Endothelial cell of umbilical vein (primary cell): ENCODE data around the gene TPO. TPM values are rescaled to one million over a fixed set of nuclear protein-coding genes. Genes with fewer than 3 reads are reported as not detected.

Experiments
- BruUV-seq: library from RNA; stranded (reverse); fragments of 400-500 nt; replicated peaks from 2 replicates; lab custom pipeline; 2021; lab: Mats Ljungman, UMichigan
- CTCF ChIA-PET: fragments of 300-600, 350-600 bp; sonication (Branson Sonifier 250); formaldehyde crosslinking; loops from one replicate; lab custom pipeline; 2021; ENCODE audit warnings: antibody characterized with exemption, inconsistent platforms; lab: Charles Lee
- POLR2A ChIA-PET: fragments of 300-600, 350-600 bp; sonication (Branson Sonifier 250); formaldehyde crosslinking; loops from one replicate; lab custom pipeline; 2021; ENCODE audit warnings: antibody characterized with exemption, inconsistent platforms; lab: Charles Lee
- DNase-seq: peaks from one replicate; pipeline ENCODE4 v3.0.0-alpha.2; 2011; ENCODE audit warnings: low read depth, low spot score
- FAIRE-seq: peaks from 2 replicates; lab custom pipeline; 2011; peaks lifted over from hg19 to GRCh38; lab: Jason Lieb, UNC
- H2AFZ ChIP-seq: 2 replicates; pipeline ENCODE4 v1.6.0; 2012; ENCODE audit warnings: low read depth, low read length, control low read depth, inconsistent platforms
- H3K27ac ChIP-seq: 2 replicates; pipeline ENCODE4 v1.5.1; 2011; ENCODE audit warnings: low read depth, mild to moderate bottlenecking, control low read depth, low read length, moderate library complexity; ENCODE audit not compliant: insufficient read depth
- H3K27me3 ChIP-seq, 2 experiments: 2 replicates each; pipeline versions ENCODE4 v1.6.0 to v1.6.1; 2011; ENCODE audit warnings: low read length in 2 of 2, mixed read lengths in 1 of 2; ENCODE audit not compliant: control insufficient read depth in 2 of 2, insufficient read depth in 2 of 2
- H3K36me3 ChIP-seq, 2 experiments: 2 replicates in 1 of 2; 3 replicates in 1 of 2; pipeline ENCODE4 v1.5.1; 2011; ENCODE audit warnings: low read length in 2 of 2, mild to moderate bottlenecking in 1 of 2, moderate library complexity in 1 of 2; ENCODE audit not compliant: control insufficient read depth in 2 of 2, insufficient read depth in 2 of 2; ENCODE audit errors: extremely low read depth in 1 of 2
- H3K4me1 ChIP-seq: 3 replicates; pipeline ENCODE4 v1.5.1; 2011; ENCODE audit warnings: mild to moderate bottlenecking, low read length; ENCODE audit not compliant: control insufficient read depth, insufficient read depth; ENCODE audit errors: extremely low read depth
- H3K4me2 ChIP-seq: 2 replicates; pipeline ENCODE4 v1.6.1; 2011; ENCODE audit warnings: low read length, control low read depth, mixed read lengths; ENCODE audit not compliant: insufficient read depth
- H3K4me3 ChIP-seq, 3 experiments: fragments of 200-600 bp in 1 of 3; sonication (generic), shearing (Covaris generic) in 1 of 3; replicated peaks in 1 of 3; 2 replicates each; pipeline ENCODE4 v1.5.1; 2011 to 2016; ENCODE audit warnings: control low read depth in 3 of 3, low read length in 3 of 3, mild to moderate bottlenecking in 2 of 3, inconsistent platforms in 1 of 3, low read depth in 1 of 3, moderate library complexity in 1 of 3; ENCODE audit not compliant: insufficient read depth in 1 of 3
- H3K79me2 ChIP-seq: 2 replicates; pipeline ENCODE4 v1.6.0; 2012; ENCODE audit warnings: low read length, inconsistent platforms; ENCODE audit not compliant: control insufficient read depth, insufficient read depth
- H3K9ac ChIP-seq: replicated peaks from 2 replicates; pipeline ENCODE3; 2011; ENCODE audit warnings: low read length, control low read depth; ENCODE audit not compliant: insufficient read depth; ENCODE audit errors: extremely low read depth
- H3K9me1 ChIP-seq: replicated peaks from 3 replicates; pipeline ENCODE4 v1.6.0; 2011; ENCODE audit warnings: mild to moderate bottlenecking, low read length; ENCODE audit not compliant: control insufficient read depth, insufficient read depth; ENCODE audit errors: extremely low read depth
- H3K9me3 ChIP-seq: replicated peaks from 2 replicates; pipeline ENCODE4 v1.5.1; 2012; ENCODE audit warnings: low read length, inconsistent platforms; ENCODE audit not compliant: control insufficient read depth, insufficient read depth
- H4K20me1 ChIP-seq: replicated peaks from 2 replicates; pipeline ENCODE3; 2011; ENCODE audit warnings: mild to moderate bottlenecking, low read length; ENCODE audit not compliant: control insufficient read depth, insufficient read depth; ENCODE audit errors: extremely low read depth
- EZH2 ChIP-seq: IDR thresholded peaks from 2 replicates; pipeline ENCODE4 v1.6.1; 2012; ENCODE audit warnings: borderline replicate concordance, low read depth, mild to moderate bottlenecking, moderate library complexity, low read length, inconsistent platforms; ENCODE audit not compliant: severe bottlenecking
- FOS ChIP-seq: IDR thresholded peaks from 2 replicates; pipeline ENCODE4 v1.6.1; 2011; ENCODE audit warnings: mild to moderate bottlenecking, low read length, moderate library complexity, borderline replicate concordance; ENCODE audit not compliant: insufficient read depth
- GATA2 ChIP-seq: IDR thresholded peaks from 2 replicates; pipeline ENCODE4 v1.7.0; 2011; ENCODE audit warnings: low read depth, mild to moderate bottlenecking, moderate library complexity, mixed read lengths, low read length; ENCODE audit not compliant: insufficient read length, insufficient read depth
- JUN ChIP-seq: IDR thresholded peaks from 2 replicates; pipeline ENCODE4 v1.6.1; 2011; ENCODE audit warnings: borderline replicate concordance, low read depth; ENCODE audit not compliant: insufficient read length, insufficient read depth
- MYC ChIP-seq: IDR thresholded peaks from one replicate; pipeline ENCODE4 v1.6.1; 2011; ENCODE audit warnings: mild to moderate bottlenecking, low read depth, low read length
- POLR2A ChIP-seq: IDR thresholded peaks from 2 replicates; pipeline ENCODE4 v1.6.1; 2012; ENCODE audit warnings: low read depth, mild to moderate bottlenecking, control low read depth, low read length
- POLR2AphosphoS5 ChIP-seq: IDR thresholded peaks from 2 replicates; pipeline ENCODE4 v1.6.1; 2012; ENCODE audit warnings: low read depth, mild to moderate bottlenecking, control low read depth, low read length, moderate library complexity; ENCODE audit not compliant: insufficient read depth
- dilution Hi-C: fragments of 300-500 bp; cut with MboI; formaldehyde crosslinking; loops from one replicate; pipeline ENCODE4 v1.15.0; 2019; ENCODE audit warnings: low sequenced_read_pairs; ENCODE audit not compliant: extremely low pct_ligation_motif_present
- intact Hi-C: fragments of 100-400 bp; cut with micrococcal nuclease; formaldehyde crosslinking; loops from one replicate; pipeline ENCODE4 v1.10.0; 2022
- polyA plus RNA-seq, 4 experiments: library from polyadenylated mRNA; depleted of rRNA in 3 of 4; stranded (reverse) in 3 of 4; unstranded in 1 of 4; fragments of >200 nt; gene quantifications; 2 replicates each; pipeline versions ENCODE4 v1.2.1 to v1.2.3, GENCODE V29; 2011 to 2012; ENCODE audit warnings: missing spikeins in 1 of 4
- total RNA-seq: library from RNA; stranded (reverse); gene quantifications from 2 replicates; pipeline ENCODE4 v1.2.3, GENCODE V29; 2021
- TF ChIP-seq, protein P1 (sequence below), 2 donors: IDR thresholded peaks; 1 replicate in 1 of 2; 2 replicates in 1 of 2; pipeline ENCODE4 v1.5.1; 2011; ENCODE audit warnings: low read length in 2 of 2, mild to moderate bottlenecking in 2 of 2, moderate library complexity in 2 of 2, control low read depth in 1 of 2, inconsistent platforms in 1 of 2, low read depth in 1 of 2; ENCODE audit not compliant: insufficient read depth in 1 of 2; ENCODE audit errors: extremely low read depth in 1 of 2
- TF ChIP-seq, protein P2 (sequence below): IDR thresholded peaks from 2 replicates; pipeline ENCODE4 v1.6.1; 2011; ENCODE audit not compliant: insufficient read depth, insufficient read length

The TPO gene
- total and polyA plus RNA-seq, 2 donors (not counting 3 experiments of a cell fraction or from before 2014, with no cell fraction given): not detected

DNA sequence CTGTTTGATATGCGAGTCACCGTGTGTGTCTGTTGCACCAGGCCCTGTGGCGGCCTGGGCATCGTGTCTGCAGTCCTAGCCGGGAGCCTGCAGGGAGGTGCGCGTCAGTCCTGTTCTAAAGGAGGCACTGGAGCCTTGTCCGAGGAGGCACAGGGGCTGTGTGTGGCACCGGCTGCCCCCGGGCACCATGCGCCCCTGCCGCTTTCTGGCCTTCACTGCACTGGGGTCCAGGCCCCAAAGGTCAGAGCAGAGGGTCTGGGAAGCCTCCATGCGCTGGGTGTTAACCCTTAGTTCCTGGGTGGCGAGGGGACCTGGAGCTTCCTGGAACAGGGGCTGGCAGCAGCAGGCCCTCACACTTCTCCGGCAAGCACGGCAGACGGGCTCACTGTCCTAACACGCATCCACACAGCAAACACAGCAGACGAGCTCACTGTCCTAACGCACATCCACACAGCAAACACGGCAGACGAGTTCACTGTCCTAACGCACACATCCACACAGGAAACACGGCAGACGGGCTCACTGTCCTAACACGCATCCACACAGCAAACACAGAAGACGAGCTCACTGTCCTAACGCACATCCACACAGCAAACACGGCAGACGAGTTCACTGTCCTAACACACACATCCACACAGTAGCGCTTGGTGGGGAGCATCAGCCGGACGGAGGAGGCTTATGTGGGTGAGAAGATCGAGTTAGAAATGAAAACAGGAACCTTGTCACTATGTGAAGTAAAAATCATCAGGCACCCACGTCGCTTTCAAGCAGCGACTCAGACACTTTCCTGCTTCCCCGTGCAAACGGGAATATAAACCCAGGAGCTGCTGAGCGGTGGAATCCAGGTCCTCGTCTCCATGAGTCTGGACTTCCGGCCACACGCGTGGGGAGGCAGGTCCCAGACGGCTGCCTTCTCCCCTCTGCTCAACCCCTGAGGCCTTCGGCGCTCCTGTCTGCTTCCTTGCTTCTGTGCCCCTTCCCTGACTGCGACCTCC is 65.3 kb downstream of the TPO start:
- Histone ChIP-seq H3K27ac (no peak overlapping the region), H3K4me1 (no peaks in the 10 kb centered on the region), H3K9me3 (no peaks in the 10 kb centered on the region), H3K36me3 (no peaks in the 10 kb centered on the region), H4K20me1 (no peaks in the 10 kb centered on the region), H3K9ac (no peak overlapping the region), H3K79me2 (no peaks in the 10 kb centered on the region), H3K4me2 (no peak overlapping the region), H3K4me3 (no peak overlapping the region), H3K27me3 (no peaks in the 10 kb centered on the region), H3K9me1 (no peaks in the 10 kb centered on the region), H2AFZ (no peak overlapping the region)
- FAIRE-seq (no peak), DNase-seq (no peak)
- intact Hi-C loops: no loop called here
- CTCF ChIA-PET: no interaction called here
- no peak for TF ChIP-seq POLR2AphosphoS5
- no peak for TF ChIP-seq GATA2
- TF ChIP-seq EZH2: no peak
- TF ChIP-seq, protein P1, sequence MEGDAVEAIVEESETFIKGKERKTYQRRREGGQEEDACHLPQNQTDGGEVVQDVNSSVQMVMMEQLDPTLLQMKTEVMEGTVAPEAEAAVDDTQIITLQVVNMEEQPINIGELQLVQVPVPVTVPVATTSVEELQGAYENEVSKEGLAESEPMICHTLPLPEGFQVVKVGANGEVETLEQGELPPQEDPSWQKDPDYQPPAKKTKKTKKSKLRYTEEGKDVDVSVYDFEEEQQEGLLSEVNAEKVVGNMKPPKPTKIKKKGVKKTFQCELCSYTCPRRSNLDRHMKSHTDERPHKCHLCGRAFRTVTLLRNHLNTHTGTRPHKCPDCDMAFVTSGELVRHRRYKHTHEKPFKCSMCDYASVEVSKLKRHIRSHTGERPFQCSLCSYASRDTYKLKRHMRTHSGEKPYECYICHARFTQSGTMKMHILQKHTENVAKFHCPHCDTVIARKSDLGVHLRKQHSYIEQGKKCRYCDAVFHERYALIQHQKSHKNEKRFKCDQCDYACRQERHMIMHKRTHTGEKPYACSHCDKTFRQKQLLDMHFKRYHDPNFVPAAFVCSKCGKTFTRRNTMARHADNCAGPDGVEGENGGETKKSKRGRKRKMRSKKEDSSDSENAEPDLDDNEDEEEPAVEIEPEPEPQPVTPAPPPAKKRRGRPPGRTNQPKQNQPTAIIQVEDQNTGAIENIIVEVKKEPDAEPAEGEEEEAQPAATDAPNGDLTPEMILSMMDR (IDR thresholded peaks at IDR 0.05; ENCODE audit: extremely low read depth in 1 of 2, insufficient read depth in 1 of 2, low read depth in 1 of 2, low read length in 2 of 2): no peak
- TF ChIP-seq POLR2A: no peak
- TF ChIP-seq, protein P2, sequence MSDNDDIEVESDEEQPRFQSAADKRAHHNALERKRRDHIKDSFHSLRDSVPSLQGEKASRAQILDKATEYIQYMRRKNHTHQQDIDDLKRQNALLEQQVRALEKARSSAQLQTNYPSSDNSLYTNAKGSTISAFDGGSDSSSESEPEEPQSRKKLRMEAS: no peak
- TF ChIP-seq FOS: no peak
- TF ChIP-seq MYC: no peak
- no peak for TF ChIP-seq JUN
- dilution Hi-C loops: no loop called here
- no TSS peak for BruUV-seq
- POLR2A ChIA-PET: no interaction called here
